LNCaP clone FGC (cell line): ENCODE data around the gene FUNDC1.
A peak's percentile ranks its signal among the peaks of the same experiment; 100 is the strongest.
"Not testable (repeated sequence)": the region's sequence is repeated elsewhere in the genome, so short reads cannot be mapped to it uniquely, and the experiment has no call there.

Source experiments
- DNase-seq: peaks from one replicate; pipeline ENCODE4 v3.0.0-alpha.2; 2011; ENCODE audit warnings: low read depth
- H3K4me3 ChIP-seq: 2 replicates; pipeline ENCODE4 v1.5.1; 2011; ENCODE audit warnings: mild to moderate bottlenecking, low read depth, low read length, control low read depth
- CTCF ChIP-seq: IDR thresholded peaks from 2 replicates; pipeline ENCODE4 v1.5.1; 2012; ENCODE audit warnings: mild to moderate bottlenecking; ENCODE audit not compliant: control insufficient read depth, insufficient read depth; ENCODE audit errors: extremely low read depth

Gene FUNDC1

GRCh38 chrX:44568196-44568595 is 25.5 kb upstream of the FUNDC1 start:
- H3K4me3 ChIP-seq = no peak overlapping the region
- no peak for DNase-seq
- TF ChIP-seq CTCF = no peak

- DNase-seq, H3K4me3 ChIP-seq: not testable (repeated sequence)
Observed at GRCh38 chrX:44561896-44562295, 19.2 kb upstream of the FUNDC1 start.

- no peak for DNase-seq
- no peak for TF ChIP-seq CTCF
- H3K4me3 ChIP-seq = no peak overlapping the region
Observed at GRCh38 chrX:44550563-44550962, 7.9 kb upstream of the FUNDC1 start.

- DNase-seq = peak; percentile 59
- H3K4me3 ChIP-seq = not testable (repeated sequence)
Observed at GRCh38 chrX:44545454-44545853, 2.8 kb upstream of the FUNDC1 start.

- no peak for TF ChIP-seq CTCF
- no peak overlapping the region for H3K4me3 ChIP-seq
- peak; percentile 50 for DNase-seq
Observed at GRCh38 chrX:44544036-44544435, 1.4 kb upstream of the FUNDC1 start.

- no peak overlapping the region for H3K4me3 ChIP-seq
- TF ChIP-seq CTCF = no peak
- DNase-seq = no peak
Observed at GRCh38 chrX:44536198-44536597, 6.5 kb downstream of the FUNDC1 start.

- no peak for DNase-seq
- no peak for TF ChIP-seq CTCF
- H3K4me3 ChIP-seq = no peak overlapping the region
Observed at GRCh38 chrX:44529310-44529709, 13.3 kb downstream of the FUNDC1 start.

GRCh38 chrX:44514272-44514671 is 28.4 kb downstream of the FUNDC1 start:
- TF ChIP-seq CTCF = no peak
- no peak overlapping the region for H3K4me3 ChIP-seq
- DNase-seq = no peak
